B cell (primary cell): Measurements from ENCODE around the gene PLXDC1. TPM values are rescaled to one million over a fixed set of nuclear protein-coding genes. Genes with fewer than 3 reads are reported as not detected.

Experiments
- ATAC-seq: fragments of 200-7000 bp; cut with Tn5 transposase; one replicate; pipeline ENCODE4 v1.10.0; 2021; ENCODE audit warnings: low read depth, mild to moderate bottlenecking, moderate number of reproducible peaks, moderate library complexity
- CTCF ChIA-PET: fragments of 350-600 bp; sonication (Branson Sonifier 250); formaldehyde crosslinking; loops from one replicate; lab custom pipeline; 2021; ENCODE audit warnings: antibody characterized with exemption, inconsistent platforms; lab: Charles Lee
- POLR2A ChIA-PET: fragments of 350-600 bp; sonication (Branson Sonifier 250); formaldehyde crosslinking; loops from one replicate; lab custom pipeline; 2021; ENCODE audit warnings: antibody characterized with exemption; lab: Charles Lee
- DNase-seq: peaks from one replicate; pipeline ENCODE4 v3.0.0; 2013
- H2AFZ ChIP-seq: 2 replicates; pipeline ENCODE4 v1.6.1; 2012; ENCODE audit warnings: mild to moderate bottlenecking, low read depth, low read length; ENCODE audit not compliant: insufficient read depth, poor library complexity, severe bottlenecking
- H3K27ac ChIP-seq, 2 donors: 1 replicate in 1 of 2; 2 replicates in 1 of 2; pipeline ENCODE4 v1.5.1; 2012 to 2013; ENCODE audit warnings: low read length in 2 of 2, mild to moderate bottlenecking in 2 of 2, moderate library complexity in 1 of 2
- H3K27me3 ChIP-seq, 4 experiments: fragments of 200-600 bp in 1 of 4; sonication (generic) in 1 of 4; replicated peaks in 1 of 4; 1 replicate in 2 of 4; 2 replicates in 2 of 4; pipeline versions ENCODE4 v1.6.1 to v1.7.0; 2013 to 2016; ENCODE audit warnings: low read length in 3 of 4, mild to moderate bottlenecking in 2 of 4, mixed read lengths in 1 of 4, moderate library complexity in 1 of 4; ENCODE audit not compliant: insufficient read depth in 4 of 4, control insufficient read depth in 3 of 4; ENCODE audit errors: control extremely low read depth in 1 of 4
- H3K36me3 ChIP-seq, 2 experiments: replicated peaks in 1 of 2; 1 replicate in 1 of 2; 2 replicates in 1 of 2; pipeline versions ENCODE4 v1.6.1 to v1.7.1; 2013; ENCODE audit warnings: low read length in 1 of 2; ENCODE audit not compliant: insufficient read depth in 2 of 2, control insufficient read depth in 1 of 2; ENCODE audit errors: control extremely low read depth in 1 of 2, extremely low read depth in 1 of 2
- H3K4me1 ChIP-seq, 2 donors: fragments of 200-600 bp in 1 of 2; sonication (generic) in 1 of 2; 1 replicate in 1 of 2; 2 replicates in 1 of 2; pipeline versions ENCODE4 v1.5.1 to v1.6.1; 2013 to 2017; ENCODE audit warnings: low read length in 2 of 2; ENCODE audit not compliant: control insufficient read depth in 2 of 2, insufficient read depth in 2 of 2
- H3K4me2 ChIP-seq: replicated peaks from 2 replicates; pipeline ENCODE3; 2012; ENCODE audit warnings: mild to moderate bottlenecking, low read depth, low read length; ENCODE audit not compliant: poor library complexity, severe bottlenecking
- H3K4me3 ChIP-seq, 5 experiments: fragments of 200-600 bp in 1 of 5; sonication (generic) in 1 of 5; 1 replicate in 3 of 5; 2 replicates in 2 of 5; pipeline versions ENCODE4 v1.5.1 to v1.7.0; 2011 to 2016; ENCODE audit warnings: low read length in 4 of 5, mild to moderate bottlenecking in 4 of 5, low read depth in 2 of 5, control low read depth in 1 of 5, moderate library complexity in 1 of 5; ENCODE audit not compliant: insufficient read depth in 1 of 5; ENCODE audit errors: control extremely low read depth in 1 of 5, extremely low read depth in 1 of 5
- H3K79me2 ChIP-seq: fragments of 200-600 bp; sonication (generic); one replicate; pipeline ENCODE4 v1.6.0; 2016; ENCODE audit warnings: low read length; ENCODE audit not compliant: control insufficient read depth, insufficient read depth
- H3K9ac ChIP-seq: fragments of 200-600 bp; sonication (generic); 2 replicates; pipeline ENCODE4 v1.6.1; 2017; ENCODE audit warnings: mild to moderate bottlenecking, low read length, moderate library complexity
- H3K9me3 ChIP-seq, 3 donors: one replicate each; pipeline versions ENCODE4 v1.6.1 to v1.7.1; 2013; ENCODE audit warnings: low read length in 2 of 3; ENCODE audit not compliant: control insufficient read depth in 2 of 3, insufficient read depth in 1 of 3; ENCODE audit errors: control extremely low read depth in 1 of 3
- H4K20me1 ChIP-seq: 2 replicates; pipeline ENCODE4 v1.6.0; 2012; ENCODE audit warnings: mild to moderate bottlenecking, low read length; ENCODE audit not compliant: insufficient read depth, control insufficient read depth, poor library complexity, severe bottlenecking
- H3K27ac Mint-ChIP-seq: one replicate; pipeline ENCODE4 v1.8.0; 2021; ENCODE audit warnings: mixed read lengths
- H3K27me3 Mint-ChIP-seq: one replicate; pipeline ENCODE4 v1.8.0; 2021; ENCODE audit warnings: mixed read lengths
- H3K4me1 Mint-ChIP-seq: one replicate; pipeline ENCODE4 v1.8.0; 2021; ENCODE audit warnings: mixed read lengths
- H3K4me3 Mint-ChIP-seq: one replicate; pipeline ENCODE4 v1.8.0; 2021; ENCODE audit warnings: mixed read lengths
- H3K9me3 Mint-ChIP-seq: one replicate; pipeline ENCODE4 v1.8.0; 2022; ENCODE audit warnings: mixed read lengths; ENCODE audit not compliant: insufficient read depth
- CTCF ChIP-seq: fragments of 200-600 bp; IDR thresholded peaks from one replicate; pipeline ENCODE4 v1.8.0; 2022; ENCODE audit warnings: antibody characterized with exemption, mild to moderate bottlenecking
- EZH2 ChIP-seq: IDR thresholded peaks from 2 replicates; pipeline ENCODE4 v1.6.1; 2012; ENCODE audit warnings: borderline replicate concordance, low read depth, mild to moderate bottlenecking, moderate library complexity, low read length; ENCODE audit not compliant: insufficient read depth, poor library complexity, severe bottlenecking
- WGBS: methylation state at CpG from one replicate; pipeline ENCODE4 v1.1.5; 2013; ENCODE audit warnings: missing lambda C conversion rate; ENCODE audit not compliant: insufficient coverage; 5-methylcytosine and 5-hydroxymethylcytosine counted together
- intact Hi-C: fragments of 100-400 bp; cut with micrococcal nuclease; formaldehyde crosslinking; loops from one replicate; pipeline ENCODE4 v1.10.0; 2022
- polyA plus RNA-seq: library from polyadenylated mRNA; depleted of rRNA; stranded (reverse); fragments of >200 nt; gene quantifications from 2 replicates; pipeline ENCODE4 v1.2.3, GENCODE V29; 2012
- total RNA-seq, 2 donors: library from RNA; stranded (reverse); fragments of 120-200 nt in 1 of 2; gene quantifications; 1 replicate in 1 of 2; 2 replicates in 1 of 2; pipeline versions ENCODE4 v1.2.3 to v1.2.4, GENCODE V29; 2013 to 2022

PLXDC1 gene
- total and polyA plus RNA-seq, 2 donors (not counting 1 experiment from before 2014, with no cell fraction given): 0.69 TPM; not detected in 1

GRCh38 chr17:39141294-39141693 is 10.1 kb downstream of the PLXDC1 start:
- ATAC-seq: no peak
- POLR2A ChIA-PET: no interaction called here

GRCh38 chr17:39139561-39139960 is 11.9 kb downstream of the PLXDC1 start:
- intact Hi-C loops: no loop called here
- DNase-seq (no peak), ATAC-seq (no peak)
- H3K4me3 Mint-ChIP-seq: no peak overlapping the region
- no peaks in the 10 kb centered on the region for H4K20me1 ChIP-seq
- H3K9ac ChIP-seq: no peak overlapping the region
- no peaks in the 10 kb centered on the region for H3K4me1 ChIP-seq
- POLR2A ChIA-PET: no interaction called here
- peaks cover 1 to 4% (median 3%) of the 10 kb centered on the region in 3 donors for H3K9me3 ChIP-seq
- H3K9me3 Mint-ChIP-seq: no peaks in the 10 kb centered on the region
- peaks cover 3% of the 10 kb centered on the region for H3K27me3 Mint-ChIP-seq
- H3K27ac Mint-ChIP-seq: no peak overlapping the region
- no peak overlapping the region for H3K4me3 ChIP-seq
- H3K4me2 ChIP-seq: no peak overlapping the region
- H3K36me3 ChIP-seq: no peaks in the 10 kb centered on the region
- 97% methylated on average over 9 of the region's 9 CpGs for WGBS
- H3K27ac ChIP-seq: no peak overlapping the region
- H3K27me3 ChIP-seq: peaks cover 0 to 4% (median 0%) of the 10 kb centered on the region in 4 experiments
- H3K79me2 ChIP-seq: no peaks in the 10 kb centered on the region
- TF ChIP-seq EZH2: no peak
- no peak for TF ChIP-seq CTCF
- CTCF ChIA-PET: interaction anchor here (0.7 kb wide), 1 partner anchor 14 kb away, joined by 4 read pairs; no protein-coding TSS in a partner anchor
- peaks cover 3% of the 10 kb centered on the region for H3K4me1 Mint-ChIP-seq
- H2AFZ ChIP-seq: no peak overlapping the region

More at GRCh38 chr17:39141294-39141693, 10.1 kb downstream of the PLXDC1 start:
- peaks cover 0 to 4% (median 0%) of the 10 kb centered on the region in 4 experiments for H3K27me3 ChIP-seq
- H3K27ac ChIP-seq: no peak overlapping the region
- no peak overlapping the region for H2AFZ ChIP-seq
- intact Hi-C loops: no loop called here
- H3K36me3 ChIP-seq: no peaks in the 10 kb centered on the region
- no peak for TF ChIP-seq CTCF
- TF ChIP-seq EZH2: no peak
- Mint-ChIP-seq H3K4me3 (no peak overlapping the region), H3K9me3 (no peaks in the 10 kb centered on the region), H3K27me3 (peaks cover 12% of the 10 kb centered on the region), H3K4me1 (peaks cover 3% of the 10 kb centered on the region), H3K27ac (no peak overlapping the region)
- H3K9me3 ChIP-seq: peaks cover 1 to 4% (median 3%) of the 10 kb centered on the region in 3 donors
- H3K4me2 ChIP-seq: no peak overlapping the region
- CTCF ChIA-PET: no interaction called here
- no CpG with 5 or more reads among the region's 5 CpGs for WGBS
- H3K9ac ChIP-seq: no peak overlapping the region
- no peaks in the 10 kb centered on the region for H4K20me1 ChIP-seq
- no peaks in the 10 kb centered on the region for H3K4me1 ChIP-seq
- no peak for DNase-seq
- no peak overlapping the region for H3K4me3 ChIP-seq
- H3K79me2 ChIP-seq: no peaks in the 10 kb centered on the region
